Measurements from ENCODE around the gene NT5M.

- no peak for TF ChIP-seq POLR2AphosphoS5 (IDR thresholded peaks at IDR 0.05; ENCODE audit: low read depth, low read length)
- TF ChIP-seq POLR2A (IDR thresholded peaks at IDR 0.05; ENCODE audit: low read depth, low read length): no peak
These were observed 43.5 kb downstream of the NT5M start for GRCh38 chr17:17346428-17347233.
